ENCODE data around the gene EPS8L2.

DNA sequence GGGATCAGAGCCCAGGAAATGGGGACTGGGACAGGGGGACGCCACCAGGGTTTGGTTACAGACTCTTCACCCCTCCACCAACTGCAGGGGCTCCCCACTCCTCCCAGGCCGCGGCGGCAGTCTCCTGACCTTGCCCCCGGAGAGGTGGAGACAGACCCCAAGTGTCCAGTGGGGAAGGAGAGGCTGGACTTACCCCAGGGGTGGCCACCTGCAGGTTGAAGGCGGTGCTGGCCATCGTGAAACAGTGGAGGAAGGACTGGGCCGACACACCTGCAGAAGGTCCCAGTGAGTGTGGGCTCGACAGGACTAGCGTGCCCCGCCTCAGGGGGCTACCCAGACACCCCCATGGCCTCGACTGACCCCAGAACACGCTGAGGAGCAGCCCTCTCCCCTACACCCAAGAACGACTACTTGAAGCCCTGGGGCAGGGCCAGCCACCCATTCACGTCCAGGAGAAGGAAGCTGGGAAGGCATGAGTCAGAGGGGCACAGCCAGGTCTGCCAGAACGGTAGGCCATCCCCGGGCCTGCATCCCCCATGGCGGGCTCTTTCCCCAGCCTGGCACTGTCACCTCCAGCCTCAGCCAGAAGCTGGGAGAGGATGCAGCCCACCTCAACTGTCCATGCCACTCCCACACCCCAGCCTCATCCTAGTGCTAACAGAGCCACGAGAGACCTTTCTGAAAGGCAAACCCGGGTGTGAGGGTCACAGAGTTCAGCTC, 69.0 kb downstream of the EPS8L2 start:
- TF ChIP-seq POLR2AphosphoS5 (IDR thresholded peaks at IDR 0.05): no peak
- no peak for TF ChIP-seq POLR2A (IDR thresholded peaks at IDR 0.05)
- TF ChIP-seq EP300 (IDR thresholded peaks at IDR 0.05): no peak

All from suprapubic skin (tissue), 4 donors.